Measurements from ENCODE around the gene CD48.

Gene CD48, protein sequence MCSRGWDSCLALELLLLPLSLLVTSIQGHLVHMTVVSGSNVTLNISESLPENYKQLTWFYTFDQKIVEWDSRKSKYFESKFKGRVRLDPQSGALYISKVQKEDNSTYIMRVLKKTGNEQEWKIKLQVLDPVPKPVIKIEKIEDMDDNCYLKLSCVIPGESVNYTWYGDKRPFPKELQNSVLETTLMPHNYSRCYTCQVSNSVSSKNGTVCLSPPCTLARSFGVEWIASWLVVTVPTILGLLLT
- total RNA-seq, result 196 to 230 reads per million in 2 donors

- DNase-seq, result no peak
Measured at GRCh38 chr1:160711602-160712311, at the start of gene CD48. CD48 (minus strand) TSS chr1:160711822; CDS start chr1:160711763, 59 bp downstream.

DNA sequence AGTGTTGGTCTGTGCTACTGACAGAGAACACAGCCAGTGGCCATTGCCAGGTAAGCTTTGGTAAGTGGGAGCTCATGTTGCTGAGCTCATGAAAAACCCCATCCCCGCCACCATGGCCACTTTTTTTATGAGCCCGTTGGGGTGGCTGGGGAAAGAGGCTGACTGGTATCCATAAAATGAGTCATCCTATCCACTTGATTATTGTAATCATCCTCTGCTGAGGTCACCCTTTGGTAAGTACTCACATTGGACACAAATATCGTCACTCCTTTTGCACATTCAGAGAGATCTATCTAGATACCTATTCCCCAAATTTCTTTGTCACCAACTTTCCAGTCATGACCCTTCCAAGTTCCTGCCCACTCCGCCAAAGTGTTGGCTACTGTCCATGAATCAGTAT is 49.4 kb upstream of the CD48 start:
- no peak for DNase-seq

DNA sequence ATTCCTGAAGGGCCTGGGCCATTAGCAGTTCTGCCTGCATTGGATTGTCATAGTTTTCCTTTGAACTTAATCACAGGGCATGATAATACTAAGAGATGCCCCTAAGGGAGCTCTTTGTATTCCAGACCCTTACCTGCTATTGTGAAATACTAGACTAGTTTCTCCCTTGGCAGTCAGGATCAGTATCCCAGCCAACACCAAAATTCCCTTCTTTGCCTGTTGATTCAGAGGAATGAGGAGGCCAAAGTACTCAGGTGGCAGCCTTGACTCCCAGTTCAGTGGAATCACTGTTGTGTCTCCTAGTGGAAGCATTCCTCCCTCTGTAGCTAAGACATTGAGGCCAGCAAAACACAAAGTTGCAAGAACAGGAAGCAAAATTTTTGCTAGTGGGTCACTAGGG is 48.1 kb upstream of the CD48 start:
- DNase-seq, result no peak

- DNase-seq, result no peak
Measured at GRCh38 chr1:160758521-160758920, 46.9 kb upstream of the CD48 start.

DNA sequence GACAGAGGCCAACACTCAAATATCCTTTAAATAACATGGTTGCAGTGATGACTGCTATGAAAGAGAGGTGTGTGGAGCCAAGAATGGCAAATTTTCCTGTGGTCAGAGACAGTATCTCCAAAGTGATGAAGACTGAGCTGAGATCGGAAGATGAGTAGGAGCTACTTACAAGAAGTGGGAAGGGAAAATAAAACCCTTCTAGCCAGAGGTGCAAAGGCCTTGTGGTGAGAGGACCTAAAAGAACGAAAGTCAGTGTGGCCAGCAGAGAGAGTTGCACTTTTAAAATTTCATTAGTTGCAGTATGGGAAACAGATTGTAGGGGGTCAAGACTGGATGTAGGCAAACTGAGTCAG is 45.2 kb upstream of the CD48 start:
- no peak for DNase-seq

DNA sequence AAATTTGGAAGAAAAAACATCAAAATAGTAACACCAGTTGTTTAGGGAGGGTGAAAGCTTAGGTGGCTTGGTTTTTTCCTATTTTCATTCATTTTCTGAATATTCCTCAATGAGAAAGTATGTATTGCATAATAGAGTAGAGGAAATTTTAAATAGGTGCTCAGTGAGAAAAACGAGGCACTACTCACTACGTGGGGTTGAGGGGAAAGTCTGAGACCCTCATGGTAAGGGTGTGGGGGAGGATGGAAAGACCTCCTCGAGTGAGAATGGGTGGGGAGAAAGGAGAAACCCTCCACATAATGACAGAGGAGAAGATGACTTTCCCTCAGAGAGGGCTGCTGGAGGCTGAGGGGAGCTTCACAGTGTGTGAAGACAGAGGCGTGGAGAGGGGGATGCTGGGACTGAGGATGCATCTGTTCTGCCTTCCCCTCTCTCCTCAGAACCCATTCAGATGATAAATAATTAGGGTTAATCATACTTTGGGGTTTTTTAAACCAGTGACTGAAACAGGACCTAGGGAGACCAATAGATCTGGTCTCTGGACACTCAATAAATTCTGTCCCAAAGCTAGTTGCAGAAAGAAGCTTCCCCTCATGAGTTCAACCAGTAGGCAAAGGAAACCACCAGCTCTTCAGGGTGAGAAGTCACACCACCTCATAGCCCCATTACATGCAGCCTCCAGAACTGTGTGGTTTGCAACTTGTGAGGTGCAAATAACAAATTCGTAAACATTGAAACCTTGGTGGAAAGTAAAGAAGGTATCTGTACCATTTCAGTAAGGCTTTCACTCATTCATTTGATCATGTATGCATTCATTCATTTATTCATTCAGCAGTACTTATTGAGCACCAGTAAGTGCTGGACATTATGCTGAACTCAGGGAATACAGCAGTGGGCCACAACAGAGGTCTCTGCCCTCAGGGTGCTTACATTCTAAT is 44.6 kb upstream of the CD48 start:
- no peak for DNase-seq

DNA sequence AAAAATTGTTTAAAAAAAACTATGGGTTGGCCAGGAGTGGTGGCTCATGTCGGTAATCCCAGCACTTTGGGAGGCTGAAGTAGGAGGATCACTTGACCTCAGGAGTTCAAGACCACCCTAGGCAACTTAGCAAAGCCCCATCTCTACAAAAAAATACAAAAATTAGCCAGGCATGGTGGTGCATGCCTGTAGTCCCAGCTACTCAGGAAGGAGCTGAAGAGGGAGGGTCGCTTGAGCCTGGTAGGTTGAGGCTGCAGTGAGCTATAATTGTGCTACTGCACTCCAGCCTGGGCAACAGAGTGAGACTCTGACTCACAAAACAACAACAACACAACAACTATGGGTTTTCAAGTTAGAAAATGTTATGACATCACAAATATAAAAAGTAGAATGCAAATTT is 43.8 kb upstream of the CD48 start:
- DNase-seq, result no peak

DNA sequence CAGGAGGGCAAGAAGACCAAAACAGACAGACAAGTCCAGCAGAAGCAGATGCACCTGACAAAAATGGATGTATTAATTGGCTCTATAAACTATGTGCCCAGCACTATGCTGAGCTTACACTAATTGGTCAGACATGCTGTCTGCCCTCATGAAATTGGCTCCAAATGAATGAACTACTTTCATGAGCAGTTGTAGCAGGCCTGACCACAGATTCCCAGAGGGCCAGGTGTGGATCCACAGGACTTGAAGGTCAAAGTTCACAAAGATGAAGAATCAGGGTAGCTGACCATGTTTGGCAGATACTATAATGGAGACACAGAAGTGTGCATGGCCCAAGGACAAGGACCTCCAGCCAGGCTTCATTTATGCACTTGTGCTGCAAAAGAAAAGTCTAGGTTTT is 42.0 kb upstream of the CD48 start:
- no peak for DNase-seq

DNA sequence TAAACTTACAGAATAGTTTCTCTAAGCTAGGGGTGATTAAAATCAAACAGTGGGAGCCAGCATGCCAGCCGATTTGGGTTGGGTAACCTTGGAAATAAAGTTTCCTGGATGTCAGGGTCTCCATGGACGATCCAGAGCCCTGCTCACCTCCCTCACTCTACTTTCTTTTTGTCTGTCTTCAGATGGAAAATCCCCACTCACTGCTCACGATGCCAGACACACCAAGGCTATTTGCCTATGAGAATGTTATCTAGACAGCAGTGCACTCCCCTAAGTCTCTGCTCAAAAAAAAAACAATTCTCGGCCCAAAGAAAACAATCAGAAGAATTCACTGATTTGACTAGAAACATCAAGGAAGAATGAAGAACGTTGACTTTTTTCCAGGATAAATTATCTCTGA is 41.3 kb upstream of the CD48 start:
- no peak for DNase-seq

DNA sequence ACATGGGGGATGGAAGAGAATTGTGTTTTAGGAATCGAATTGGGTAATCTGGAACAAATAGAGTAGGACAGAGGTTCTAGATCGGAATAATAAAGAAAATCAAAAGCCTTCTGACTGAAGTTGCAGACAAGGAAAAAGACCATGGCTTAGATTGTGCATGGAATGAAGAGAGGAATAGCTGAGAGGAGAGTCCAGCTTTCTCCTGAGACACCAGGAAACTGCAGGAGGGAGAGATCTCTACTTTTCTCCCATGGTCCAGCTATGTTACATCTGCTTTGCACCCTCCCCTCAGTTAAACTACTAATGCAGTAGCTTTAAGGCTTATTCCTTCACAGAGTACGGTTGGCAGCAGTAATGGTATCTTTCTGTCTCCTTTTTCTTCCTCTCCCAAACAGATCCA is 40.8 kb upstream of the CD48 start:
- no peak for DNase-seq

GRCh38 chr1:160750608-160751007 is 39.0 kb upstream of the CD48 start:
- DNase-seq, result no peak

- DNase-seq, result no peak
Measured at GRCh38 chr1:160748878-160749269, 37.3 kb upstream of the CD48 start.

DNA sequence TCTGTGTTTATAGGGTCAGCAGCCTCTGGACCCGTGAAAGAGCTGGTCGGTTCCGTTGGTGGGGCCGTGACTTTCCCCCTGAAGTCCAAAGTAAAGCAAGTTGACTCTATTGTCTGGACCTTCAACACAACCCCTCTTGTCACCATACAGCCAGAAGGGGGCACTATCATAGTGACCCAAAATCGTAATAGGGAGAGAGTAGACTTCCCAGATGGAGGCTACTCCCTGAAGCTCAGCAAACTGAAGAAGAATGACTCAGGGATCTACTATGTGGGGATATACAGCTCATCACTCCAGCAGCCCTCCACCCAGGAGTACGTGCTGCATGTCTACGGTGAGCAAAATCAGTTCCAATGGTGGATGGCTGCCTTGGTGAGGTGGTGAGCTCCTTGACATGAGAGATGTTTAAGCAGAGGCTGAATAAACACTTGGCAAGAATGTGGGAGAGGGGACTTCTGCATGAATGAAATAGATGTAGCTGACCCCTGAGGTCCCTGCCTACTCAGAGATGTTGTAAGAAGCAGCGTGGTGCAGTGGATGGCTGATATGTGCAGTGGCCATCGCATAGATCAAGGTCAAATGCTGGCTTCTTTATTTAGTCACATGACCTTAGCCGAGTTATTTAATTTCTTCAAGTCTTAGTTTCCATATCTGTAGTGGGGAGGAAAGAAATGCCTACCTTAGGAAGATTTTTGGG is 36.7 kb upstream of the CD48 start:
- no peak for DNase-seq

DNA sequence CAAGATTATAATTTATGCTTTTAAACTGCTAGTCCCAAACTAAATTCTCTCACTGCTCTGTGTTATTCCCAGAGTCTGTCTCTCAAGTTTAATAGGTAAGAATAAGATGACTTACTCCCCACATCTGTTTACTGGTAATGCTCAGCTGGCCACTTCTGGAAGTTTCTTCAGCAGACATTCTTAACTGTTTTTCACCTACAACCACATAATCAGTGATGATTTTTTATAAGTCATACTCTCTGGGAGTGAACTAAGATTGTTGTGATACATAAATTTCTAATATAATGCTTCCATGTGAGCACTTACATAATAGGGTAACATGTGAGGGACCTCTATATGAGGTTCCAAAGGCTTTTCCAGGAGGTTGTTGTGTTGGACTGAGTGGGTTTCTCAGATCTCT is 36.1 kb upstream of the CD48 start:
- no peak for DNase-seq

GRCh38 chr1:160746836-160747500 is 35.3 kb upstream of the CD48 start:
- no peak for DNase-seq

- no peak for DNase-seq
Measured at GRCh38 chr1:160745551-160745950, 33.9 kb upstream of the CD48 start.

DNA sequence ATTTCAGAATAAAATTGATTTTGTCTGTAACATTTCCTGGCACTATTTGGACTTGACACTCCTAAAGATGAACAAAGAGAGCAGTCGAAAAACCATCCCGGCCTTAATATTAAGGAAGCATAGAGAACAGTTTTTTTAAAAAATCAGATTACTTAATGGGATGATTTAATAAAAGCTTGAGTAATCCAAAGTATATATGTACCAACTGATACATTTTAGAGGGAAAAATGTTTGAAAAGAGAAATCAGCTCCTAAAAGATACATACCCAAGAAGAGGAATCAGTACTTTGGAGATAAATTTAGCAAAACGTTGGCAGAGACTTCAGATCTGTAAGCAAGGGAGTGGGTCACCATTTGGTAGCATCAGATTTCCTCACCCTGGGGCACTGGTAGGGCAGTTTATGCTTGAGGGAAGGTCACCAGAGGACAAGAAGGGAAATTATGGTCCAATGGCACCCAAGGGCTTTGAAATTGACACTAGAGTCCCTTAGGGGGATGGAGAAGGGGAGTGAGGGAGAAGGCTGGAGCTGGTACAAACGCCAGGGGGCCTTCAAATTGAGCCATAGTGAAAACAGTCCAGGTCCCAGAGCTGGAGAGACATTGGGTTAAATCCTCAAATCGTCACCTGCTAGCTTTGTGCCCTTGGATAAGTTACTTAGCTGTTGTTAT is 33.4 kb upstream of the CD48 start:
- no peak for DNase-seq

- DNase-seq, result no peak
Measured at GRCh38 chr1:160744199-160744851, 32.7 kb upstream of the CD48 start.

- no peak for DNase-seq
Measured at GRCh38 chr1:160743266-160743665, 31.6 kb upstream of the CD48 start.

DNA sequence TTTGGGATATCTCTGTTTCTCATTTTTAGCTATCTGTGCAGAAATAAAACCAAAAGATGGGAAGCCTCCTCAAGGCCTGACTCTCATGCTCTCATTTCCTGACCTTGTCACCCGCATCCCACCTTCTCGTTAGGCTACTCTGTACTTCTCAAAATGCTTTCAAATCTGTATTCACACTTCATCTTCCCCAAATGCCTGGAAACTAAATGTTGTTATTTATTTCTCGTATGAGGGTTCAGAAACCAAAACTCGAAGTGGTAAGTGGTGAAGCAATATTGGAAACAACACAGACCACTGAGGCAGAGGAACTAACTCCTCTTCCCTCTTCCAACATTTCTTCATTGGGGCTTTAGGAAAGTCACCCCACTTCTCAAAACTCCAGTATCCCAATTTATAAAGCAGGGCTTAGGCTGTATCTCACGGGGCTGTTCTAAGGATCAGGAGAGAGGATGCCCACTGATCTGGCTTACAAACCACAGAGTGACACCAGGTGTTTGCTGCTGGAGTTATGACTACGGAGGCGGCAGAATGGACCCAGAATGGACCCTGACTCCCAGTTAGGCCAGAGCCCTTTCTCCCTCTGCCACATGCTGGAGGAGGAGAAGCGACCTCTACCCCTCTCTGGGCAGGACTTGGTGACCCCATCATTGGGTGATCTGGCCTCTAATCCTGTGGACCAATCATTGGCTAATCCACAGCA is 31.0 kb upstream of the CD48 start:
- DNase-seq, result no peak

Data from activated gamma-delta T cell (primary cell).